Activated T-cell treated with anti-CD3 and anti-CD28 coated beads, Interleukin-2, amount 50 U/mL, for 1 hour (primary cell): ENCODE data around the gene RBMS1.
A peak's percentile ranks its signal among the peaks of the same experiment; 100 is the strongest.

Source experiments
- DNase-seq: peaks from one replicate; pipeline ENCODE4 v3.0.0-alpha.2; 2020

The RBMS1 gene, protein sequence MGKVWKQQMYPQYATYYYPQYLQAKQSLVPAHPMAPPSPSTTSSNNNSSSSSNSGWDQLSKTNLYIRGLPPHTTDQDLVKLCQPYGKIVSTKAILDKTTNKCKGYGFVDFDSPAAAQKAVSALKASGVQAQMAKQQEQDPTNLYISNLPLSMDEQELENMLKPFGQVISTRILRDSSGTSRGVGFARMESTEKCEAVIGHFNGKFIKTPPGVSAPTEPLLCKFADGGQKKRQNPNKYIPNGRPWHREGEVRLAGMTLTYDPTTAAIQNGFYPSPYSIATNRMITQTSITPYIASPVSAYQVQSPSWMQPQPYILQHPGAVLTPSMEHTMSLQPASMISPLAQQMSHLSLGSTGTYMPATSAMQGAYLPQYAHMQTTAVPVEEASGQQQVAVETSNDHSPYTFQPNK

DNA sequence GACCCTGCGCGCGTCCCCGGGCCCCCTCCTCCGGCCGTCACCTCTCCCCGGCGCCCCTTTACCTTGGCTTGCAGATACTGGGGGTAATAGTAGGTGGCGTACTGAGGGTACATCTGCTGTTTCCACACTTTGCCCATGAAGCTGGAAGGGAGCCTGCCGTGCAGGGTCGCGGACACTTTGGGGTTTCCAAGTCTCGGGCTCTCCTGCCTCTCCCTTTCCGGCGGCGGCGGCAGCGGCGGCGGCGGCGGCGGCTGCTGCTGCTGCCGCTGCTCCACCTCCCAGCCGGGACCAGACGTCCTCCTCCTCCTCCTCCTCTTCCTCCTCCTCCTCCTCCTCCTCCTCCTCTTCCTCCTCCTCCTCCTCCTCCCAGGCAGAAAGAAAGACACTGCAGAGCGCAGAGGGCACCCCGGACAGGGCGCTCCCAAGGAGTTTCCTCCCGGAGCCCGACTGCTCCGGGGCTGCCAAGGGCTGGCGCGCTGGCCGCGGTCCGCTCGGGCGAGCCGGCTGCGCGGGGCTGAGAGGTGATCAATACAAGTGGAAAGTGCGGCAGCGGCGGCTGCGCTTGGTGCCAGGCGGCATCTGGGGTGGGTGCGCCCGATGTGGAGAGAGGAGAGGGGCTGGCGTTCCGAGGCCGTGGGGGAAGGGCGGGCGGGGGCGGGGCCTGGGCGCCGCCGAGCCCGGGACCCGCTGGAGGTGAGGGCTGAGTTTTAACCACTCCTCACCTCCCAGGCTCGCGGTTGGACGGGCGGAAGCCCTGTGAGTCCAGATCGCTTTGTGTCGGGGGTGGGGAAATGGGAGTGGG lies at the start of gene RBMS1:
Gene RBMS1, minus strand, starts transcription at position 581 of the 802 bp plus-strand sequence. Its CDS starts 444 bp downstream, at position 137.
- peak; percentile 67 for DNase-seq

DNA sequence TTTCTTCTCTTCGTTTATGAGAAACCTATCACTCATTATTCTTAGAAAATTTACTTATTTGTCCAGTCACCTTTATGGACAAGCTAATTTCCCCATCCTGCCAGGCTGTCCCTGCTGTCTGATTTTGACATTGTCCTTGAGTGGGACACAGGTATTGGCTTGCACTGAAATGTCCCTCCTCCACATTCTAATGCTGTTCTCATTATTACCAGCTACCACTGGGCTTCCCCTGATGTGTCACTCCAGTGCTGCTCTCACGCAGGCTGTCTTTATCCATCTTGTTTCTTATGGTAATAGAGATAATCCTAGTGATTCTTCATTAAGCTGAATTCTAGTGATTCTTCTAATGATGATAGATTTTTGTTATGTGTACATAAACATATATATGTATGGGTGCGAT lies 48.1 kb upstream of the RBMS1 start:
- no peak for DNase-seq

DNA sequence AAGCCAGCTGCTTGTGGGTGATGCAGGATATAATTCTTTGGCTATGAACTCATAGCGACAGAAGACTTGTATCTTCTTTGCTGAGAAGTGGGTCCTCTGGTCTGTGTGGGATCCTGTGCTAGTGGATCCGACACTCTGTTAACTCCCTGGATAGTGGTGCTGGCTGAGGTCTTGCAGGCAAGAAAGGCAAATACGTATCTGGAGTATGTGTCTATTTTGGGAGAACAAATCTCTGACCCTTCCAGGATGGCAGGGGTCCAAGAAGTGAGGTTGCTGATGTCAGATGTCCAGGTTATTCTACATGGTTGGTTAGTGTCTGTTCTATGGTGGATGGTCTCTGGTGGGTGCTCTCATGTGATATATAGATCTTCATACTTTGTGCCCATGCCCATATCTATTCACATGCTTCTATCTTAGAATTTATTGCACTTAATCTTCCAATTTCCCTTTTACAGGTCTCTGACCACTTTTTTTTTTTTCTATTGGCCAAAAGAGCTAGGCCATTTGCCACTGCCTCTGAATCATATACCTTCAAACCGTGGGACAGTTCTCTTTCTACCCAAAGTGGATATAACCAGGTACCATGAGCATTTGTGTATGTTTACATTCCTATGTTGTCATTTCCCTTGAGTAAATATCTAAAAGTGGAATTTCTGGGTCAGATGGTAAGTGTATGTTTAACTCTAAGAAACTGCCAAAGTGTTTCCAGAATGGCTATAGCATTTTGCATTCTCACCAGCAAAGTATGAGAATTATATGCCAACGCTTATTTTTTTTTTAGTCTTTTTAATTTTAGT lies 45.1 kb upstream of the RBMS1 start:
- no peak for DNase-seq

DNA sequence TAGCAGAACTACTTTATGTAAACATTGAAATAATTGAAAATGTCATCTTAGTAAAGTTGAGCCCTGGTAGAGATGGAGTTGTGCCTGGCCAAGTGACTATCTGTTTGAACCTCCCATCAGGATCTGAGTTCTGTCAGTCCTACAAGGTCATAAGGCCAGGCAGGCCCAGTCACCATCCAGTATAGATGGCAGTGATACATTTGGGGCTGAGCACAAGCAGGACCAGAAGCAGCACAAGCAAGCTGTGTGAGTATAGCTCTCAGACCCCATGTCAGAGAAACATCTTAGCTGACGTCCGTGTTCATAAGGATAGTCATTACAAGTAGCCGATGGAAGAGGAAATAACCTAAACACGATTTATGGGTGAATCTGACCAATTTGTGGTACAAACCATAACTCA lies 44.5 kb upstream of the RBMS1 start:
- DNase-seq: no peak

DNA sequence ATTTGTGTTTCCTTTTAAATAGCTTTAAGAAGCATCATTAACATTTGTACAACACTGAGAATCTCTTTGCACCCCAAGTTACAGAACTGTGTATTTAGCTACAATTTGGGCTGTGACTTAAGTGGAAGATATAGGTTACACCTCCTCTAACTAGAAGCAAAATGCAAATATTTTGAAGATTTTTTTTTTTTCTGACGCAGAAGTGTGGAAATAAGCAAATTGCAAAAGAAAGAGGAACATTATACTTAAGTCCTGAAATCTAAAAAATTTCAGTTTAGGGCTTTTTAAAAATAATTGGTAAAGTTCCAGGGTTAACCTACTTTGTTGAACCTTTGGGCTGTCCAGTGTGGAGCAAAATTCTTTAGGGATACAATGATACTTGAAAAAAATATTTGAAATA lies 41.4 kb upstream of the RBMS1 start:
- DNase-seq: no peak

DNA sequence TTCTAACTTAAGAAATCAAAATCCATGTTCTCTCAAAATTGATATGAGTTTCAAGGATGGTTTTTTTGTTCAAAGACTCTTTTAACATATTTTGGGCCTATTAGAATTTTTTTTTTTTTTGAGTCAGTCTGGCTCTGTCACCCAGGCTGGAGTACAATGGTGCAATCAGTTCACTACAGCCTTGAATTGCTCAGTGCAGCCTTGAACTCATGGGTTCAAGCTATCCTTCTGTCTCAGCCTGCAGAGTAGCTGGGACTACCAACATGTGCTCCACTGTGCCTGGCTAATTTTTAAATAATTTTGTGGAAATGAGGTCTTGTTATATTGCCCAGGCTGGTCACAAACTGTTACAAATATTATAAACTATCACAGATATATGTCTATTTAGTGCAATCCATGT lies 40.6 kb upstream of the RBMS1 start:
- no peak for DNase-seq

DNA sequence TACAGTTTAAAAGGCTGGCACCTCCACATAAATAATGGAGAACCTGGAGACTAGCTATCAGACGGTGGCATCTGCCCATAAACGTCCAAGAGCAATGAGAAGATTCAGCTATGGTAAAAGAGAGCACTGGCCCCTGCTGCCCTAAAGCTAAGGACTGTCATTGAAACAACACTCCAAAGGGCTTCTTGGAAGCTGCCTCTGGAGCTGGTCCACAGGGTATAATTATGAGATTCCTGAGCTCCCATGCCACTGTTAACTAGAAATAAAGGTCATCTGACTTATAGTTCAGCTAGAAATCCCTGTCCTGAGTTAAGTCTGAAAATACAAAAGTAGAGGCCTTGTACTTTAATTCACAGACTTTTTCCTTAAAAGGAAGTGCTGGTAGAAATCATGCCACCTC lies 39.9 kb upstream of the RBMS1 start:
- DNase-seq: no peak

DNA sequence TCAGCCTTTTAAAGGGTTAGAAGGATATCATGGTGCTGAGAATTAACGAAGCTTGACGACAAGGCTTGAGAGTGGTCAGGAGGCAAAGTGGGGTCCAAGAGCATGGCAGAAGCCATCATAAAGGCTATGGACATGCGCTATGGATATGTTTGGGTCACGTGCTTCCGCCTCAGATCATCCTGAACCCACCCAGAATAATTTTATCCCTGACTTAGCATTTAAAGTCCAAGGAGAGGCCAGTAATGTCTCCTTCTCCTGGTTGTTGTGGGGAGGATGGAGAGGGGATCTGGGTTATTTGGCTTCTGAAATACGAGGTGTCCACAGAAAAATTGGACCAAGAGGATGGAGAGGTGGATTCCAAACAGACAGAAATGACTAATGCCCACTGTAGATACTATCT lies 38.8 kb upstream of the RBMS1 start:
- DNase-seq: no peak

DNA sequence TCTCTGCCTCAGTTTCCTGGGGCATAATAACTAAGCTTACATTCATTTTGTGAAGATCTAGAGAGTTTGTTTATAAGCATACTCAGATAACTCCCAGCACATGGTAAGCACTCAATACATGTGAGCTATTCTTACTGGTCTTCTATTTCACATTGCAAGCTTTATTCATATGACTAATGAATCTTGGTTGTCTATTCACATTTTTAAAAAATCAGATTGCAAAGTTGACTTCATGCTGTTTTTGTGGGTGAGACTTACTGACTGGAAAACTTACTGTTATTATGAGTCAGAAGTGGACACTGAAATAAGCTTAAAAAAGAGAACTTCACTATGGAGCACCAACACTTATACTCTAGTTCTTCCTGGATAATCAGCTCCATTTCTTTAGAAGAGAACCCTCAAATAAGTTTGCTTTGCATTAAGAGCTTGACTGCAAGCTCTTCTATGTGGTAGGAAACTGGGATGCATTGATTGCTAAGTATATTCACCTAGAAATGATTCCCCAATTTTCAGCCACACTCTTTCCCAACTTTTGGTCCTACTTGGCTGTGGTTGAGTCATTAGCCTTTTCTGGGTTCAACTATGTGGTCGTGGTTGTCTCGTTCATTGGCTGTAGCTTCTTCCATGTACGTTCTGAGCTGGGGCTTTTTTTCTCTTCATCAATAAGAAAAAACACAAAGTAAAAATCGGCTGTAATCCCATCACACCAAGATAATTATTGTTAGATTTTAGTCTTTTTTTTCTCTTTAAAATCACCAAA lies 29.5 kb upstream of the RBMS1 start:
- no peak for DNase-seq

DNA sequence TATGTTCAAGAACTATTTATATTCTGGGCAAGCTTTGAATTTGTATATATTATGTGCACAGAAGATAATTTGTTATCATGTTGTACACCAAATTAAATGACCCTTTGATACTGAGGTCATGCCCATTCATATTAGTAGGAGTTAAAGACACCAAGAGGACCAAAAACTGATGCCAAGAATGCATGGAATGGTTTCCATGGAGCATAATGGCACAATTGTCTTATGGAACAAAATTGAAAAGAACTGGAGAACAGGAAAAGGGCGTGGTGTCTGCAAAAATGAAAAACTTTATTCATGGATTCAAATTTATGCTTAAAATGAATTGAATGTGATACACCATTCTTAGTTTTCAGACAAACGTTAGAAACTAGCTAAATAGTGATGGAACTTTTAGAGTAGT lies 24.1 kb upstream of the RBMS1 start:
- no peak for DNase-seq

DNA sequence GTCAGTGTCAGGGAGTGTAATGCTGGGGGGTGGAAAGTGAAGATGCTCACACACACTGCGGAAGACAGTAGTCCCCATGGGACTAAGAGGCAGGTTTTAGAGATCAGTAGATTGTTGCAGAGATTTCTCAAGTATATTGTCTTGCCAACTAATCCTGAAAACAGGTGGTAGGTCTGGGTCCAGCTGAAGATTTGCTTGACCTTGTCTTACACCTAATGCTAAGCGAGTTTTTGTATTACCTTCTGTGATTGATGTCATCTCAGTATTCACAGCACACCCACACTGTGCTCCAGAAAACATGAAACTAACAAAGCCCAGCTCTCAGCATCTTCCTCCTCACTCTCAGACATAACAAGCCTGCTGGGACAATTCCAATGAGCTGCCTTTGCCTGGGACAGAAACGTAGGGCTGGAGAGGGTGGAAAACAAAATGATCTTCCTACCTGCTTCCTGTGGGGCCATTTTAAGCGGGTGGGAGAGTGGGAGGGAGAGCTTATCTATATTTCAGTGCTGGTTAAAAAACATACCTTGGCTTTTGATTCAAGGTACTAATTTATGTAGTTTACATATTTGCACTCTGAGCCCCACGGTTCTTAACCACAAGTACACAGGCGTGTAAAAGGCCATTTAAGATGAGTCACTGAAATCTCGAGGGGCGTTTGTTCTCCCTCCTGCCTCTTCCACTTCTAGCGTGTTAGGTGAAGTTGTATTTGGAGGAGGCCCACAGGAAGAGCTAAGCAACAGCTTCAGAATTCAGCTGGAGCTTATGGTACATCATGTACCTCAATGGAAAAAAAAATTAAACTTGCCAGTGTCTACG lies 23.1 kb upstream of the RBMS1 start:
- DNase-seq: no peak

DNA sequence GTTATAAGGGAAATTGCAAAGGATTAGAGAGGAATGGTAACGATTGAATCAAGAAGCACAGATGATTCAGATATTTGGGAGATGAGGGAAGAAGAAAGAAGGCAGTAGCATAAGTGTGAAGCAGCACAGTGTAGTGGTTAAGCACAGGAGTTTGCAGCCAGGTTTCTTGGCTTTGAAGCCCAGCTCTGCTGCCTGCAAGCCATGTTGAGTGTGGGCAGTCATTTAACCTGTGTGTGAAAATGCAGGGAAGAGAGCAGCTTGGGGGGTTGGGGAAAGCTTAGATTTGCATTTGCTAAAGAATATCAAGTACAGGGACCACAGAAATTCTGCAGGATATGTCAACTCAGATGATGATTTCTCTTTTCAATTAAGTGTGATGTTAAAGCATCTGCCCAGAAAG lies 21.5 kb upstream of the RBMS1 start:
- no peak for DNase-seq

DNA sequence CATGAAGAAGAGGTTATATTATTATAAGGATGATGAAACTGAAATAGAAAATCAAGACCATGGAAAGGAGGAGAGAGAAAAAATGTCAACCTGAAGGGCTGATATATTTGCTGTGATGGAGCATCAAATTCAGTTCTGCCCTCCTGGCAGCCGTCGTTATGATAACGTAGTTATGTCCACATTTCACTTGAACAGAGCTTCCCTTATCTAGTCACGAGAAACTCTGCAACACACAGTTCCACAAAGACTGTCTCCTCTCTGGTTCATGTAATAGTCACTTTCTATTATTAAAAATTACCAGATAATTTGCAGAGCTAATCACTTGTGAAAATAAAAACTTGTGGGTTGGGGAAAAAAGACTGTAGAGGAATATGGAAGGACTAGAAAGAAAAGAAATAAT lies 19.5 kb upstream of the RBMS1 start:
- no peak for DNase-seq

DNA sequence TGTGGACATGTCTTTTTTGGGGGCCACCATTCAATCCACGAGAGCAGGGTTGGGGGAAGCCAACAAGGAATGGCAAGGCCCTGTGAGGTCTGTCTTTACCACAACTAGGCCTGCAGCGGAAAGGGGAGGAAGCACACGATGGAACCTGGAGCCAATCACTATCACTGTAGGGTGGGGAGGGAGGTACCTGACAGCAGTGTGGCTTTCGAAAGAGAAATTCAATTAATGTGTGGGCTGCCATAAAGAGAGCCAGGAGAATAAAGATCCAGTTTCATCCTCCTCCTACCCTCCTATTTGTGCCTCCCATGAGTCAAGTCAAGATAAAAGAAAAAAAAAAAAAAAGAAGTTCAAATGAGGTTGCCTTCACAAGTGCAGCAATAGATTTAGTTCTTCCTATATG lies 18.9 kb upstream of the RBMS1 start:
- DNase-seq: no peak

DNA sequence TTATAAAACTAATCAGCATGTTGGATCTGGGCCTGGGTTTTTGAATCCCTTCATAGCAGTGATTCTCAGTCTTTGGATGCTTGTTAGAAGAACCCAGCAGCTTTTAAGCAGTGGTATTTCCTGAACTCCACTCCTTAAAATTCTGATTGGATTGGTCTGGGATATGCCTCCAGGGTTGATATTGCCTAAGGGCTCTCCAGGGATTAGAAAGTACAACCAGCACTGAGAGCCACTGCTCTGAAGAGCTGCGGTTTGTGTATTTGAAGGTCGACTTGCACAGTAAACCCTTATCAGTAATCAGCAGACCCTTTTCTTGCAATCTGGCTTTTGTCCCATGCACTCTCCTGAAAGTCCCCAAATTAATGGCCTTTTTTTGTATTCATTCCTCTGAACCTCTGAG lies 17.0 kb upstream of the RBMS1 start:
- no peak for DNase-seq

DNA sequence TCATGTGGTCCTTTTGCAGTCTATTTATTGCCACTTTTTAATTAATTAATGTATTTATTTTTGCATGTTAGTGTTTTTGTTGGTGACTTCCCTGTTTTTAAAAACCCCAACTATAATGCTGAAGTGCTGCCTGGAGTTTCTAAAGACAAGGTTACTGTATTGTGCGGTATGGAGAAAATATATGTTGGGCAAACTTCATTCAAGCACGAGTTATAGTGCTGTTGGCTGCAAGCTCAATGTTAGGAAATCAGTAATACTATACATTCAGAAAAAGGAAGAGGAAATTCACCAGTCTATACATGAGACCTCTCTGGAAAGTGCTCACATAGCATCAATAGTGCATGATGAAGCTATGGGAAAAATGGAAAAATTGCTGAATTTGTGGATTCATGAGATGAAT lies 15.4 kb upstream of the RBMS1 start:
- DNase-seq: no peak

DNA sequence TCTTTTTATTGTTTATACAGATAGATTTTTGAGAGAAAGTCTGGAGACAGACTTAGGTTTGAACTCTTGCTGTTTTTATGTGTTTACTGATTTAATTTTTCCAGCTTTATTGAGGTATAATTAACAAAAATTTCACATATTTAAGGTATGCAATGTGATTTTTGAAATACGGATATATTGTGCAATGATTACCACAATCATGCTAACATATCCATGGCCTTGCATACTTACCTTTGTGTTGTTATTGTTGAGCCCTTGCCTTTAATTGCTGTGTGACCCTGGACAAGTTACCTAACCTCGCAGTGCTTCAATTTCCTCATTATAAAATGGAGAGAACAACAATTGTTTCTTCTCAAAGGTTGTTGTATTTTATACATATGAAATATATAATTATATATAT lies 13.9 kb upstream of the RBMS1 start:
- DNase-seq: no peak

DNA sequence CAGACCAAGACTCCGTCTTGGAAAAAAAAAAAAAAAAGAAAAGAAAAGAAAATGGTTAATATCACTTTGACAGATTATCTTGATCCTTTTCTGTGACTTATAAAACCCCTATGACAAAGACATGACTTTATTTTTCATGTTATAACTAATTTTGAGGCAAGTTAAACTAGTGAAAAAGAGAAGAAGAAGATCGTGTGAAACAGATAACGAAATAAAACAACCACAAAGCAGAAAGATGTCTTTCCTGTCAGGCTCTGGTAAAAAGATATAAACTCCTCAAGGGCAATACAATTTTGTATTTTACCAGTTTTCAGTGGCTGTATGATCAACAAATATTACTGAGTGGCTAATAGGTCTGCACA lies 13.4 kb upstream of the RBMS1 start:
- no peak for DNase-seq

DNA sequence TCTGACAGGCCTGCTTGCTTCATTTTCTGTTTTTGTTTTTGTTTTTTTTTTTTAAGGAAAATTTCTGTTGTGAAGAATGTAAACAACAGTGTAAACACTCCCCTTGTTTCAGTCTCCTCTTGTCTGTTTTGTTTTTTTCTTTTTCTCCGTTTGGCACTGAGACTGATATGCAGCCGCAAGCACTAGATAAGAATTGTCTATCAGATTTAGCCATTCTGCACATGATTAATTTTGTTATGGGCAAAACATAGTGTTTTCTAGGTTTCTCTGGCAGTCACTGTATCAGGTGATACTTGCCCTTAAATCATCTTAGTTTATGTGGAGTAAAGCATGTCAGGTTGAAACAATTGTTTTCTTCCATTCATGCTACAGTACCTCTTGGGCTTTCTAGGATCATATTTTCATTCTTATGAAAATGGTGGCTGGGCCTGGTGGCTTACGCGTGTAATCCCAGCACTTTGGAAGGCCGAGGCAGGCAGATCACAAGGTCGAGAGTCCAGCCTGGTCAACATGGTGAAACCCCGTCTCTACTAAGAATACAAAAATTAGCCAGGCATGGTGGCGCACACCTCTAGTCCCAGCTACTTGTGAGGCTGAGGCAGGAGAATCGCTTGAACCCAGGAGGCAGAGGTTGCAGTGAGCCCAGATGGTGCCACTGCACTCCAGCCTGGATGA lies 12.9 kb upstream of the RBMS1 start:
- DNase-seq: no peak

DNA sequence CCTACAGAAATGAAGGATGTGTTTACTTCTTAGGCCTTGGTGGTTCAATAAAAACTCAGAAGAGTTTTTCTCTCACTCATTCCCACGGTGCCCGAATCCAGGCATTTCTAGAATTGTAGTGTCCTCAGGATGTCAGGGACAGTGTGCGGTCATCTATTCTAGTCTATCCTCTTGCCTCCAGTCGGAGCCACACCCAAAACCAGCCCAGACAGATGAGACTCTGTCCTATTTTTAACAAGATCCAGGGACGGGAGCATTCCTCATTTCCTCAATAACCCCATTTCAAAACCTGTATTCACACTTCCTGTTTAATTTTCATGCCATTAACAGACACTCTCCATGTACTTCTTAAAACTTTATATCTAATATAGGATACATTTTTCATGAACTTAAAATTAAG lies 11.6 kb upstream of the RBMS1 start:
- no peak for DNase-seq

DNA sequence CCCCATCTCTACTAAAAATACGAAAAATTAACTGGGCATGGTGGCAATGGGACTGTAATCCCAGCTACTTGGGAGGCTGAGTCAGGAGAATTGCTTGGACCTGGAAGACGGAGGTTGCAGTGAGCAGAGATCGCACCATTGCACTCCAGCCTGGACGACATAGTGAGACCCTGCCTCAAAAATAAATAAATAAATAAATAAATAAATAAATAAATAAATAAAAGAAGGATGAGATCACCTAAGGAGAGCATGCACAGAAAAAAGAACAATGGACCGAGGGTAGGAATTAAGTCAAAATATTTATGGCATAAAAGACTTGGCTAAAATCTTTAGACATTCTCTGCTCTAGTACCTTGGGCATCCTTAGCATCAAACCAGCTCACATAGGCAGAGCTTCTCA lies 8.9 kb upstream of the RBMS1 start:
- DNase-seq: no peak
